Measurements from ENCODE around the gene CACNA2D2.

DNA sequence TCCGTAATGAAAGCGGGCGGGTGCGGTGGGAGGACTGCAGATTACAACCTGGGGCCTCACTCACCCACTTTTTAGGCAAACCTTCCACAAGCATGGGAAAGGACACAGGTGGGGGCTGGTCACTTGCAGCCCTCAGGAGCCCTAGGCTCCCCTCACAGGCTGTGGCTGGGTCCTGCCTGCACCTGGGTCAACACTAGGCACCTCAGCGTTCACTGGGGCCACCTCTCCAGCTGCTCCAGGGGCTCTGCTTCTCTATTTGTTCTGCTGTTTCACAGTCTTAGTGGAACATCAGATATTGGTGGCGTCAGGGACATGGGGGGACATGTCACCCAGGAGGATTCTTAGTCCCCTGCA lies 114.0 kb downstream of the CACNA2D2 start:
- TF ChIP-seq, protein P1, sequence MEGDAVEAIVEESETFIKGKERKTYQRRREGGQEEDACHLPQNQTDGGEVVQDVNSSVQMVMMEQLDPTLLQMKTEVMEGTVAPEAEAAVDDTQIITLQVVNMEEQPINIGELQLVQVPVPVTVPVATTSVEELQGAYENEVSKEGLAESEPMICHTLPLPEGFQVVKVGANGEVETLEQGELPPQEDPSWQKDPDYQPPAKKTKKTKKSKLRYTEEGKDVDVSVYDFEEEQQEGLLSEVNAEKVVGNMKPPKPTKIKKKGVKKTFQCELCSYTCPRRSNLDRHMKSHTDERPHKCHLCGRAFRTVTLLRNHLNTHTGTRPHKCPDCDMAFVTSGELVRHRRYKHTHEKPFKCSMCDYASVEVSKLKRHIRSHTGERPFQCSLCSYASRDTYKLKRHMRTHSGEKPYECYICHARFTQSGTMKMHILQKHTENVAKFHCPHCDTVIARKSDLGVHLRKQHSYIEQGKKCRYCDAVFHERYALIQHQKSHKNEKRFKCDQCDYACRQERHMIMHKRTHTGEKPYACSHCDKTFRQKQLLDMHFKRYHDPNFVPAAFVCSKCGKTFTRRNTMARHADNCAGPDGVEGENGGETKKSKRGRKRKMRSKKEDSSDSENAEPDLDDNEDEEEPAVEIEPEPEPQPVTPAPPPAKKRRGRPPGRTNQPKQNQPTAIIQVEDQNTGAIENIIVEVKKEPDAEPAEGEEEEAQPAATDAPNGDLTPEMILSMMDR (IDR thresholded peaks at IDR 0.05): no peak
- TF ChIP-seq EZH2phosphoT487 (IDR thresholded peaks at IDR 0.05): no peak

All from neural progenitor cell (in vitro differentiated cells).